Measurements from ENCODE around the gene HES4. TPM values are rescaled to one million over a fixed set of nuclear protein-coding genes. Genes with fewer than 3 reads are reported as not detected.

The HES4 gene
- total and polyA plus RNA-seq, 10 of the 15 experiments (the other 5 are each of a cell fraction or from before 2014, with no cell fraction given) = 0.44 to 1.7 (median 0.85) TPM; not detected in 5

GRCh38 chr1:982765-983436 lies 17.0 kb downstream of the HES4 start:
- WGBS (ENCODE audit: insufficient coverage, insufficient replicate concordance, low lambda C conversion rate, missing lambda C conversion rate) = 67% methylated on average over 38 of the region's 43 CpGs
- FAIRE-seq = no peak
- CTCF ChIA-PET = interaction anchor here (0.7 to 8.0 kb wide), 8 partner anchors 10 to 309 kb away, joined by 3 to 71 read pairs (median 17); no protein-coding TSS in a partner anchor

More at GRCh38 chr1:982765-983436, 17.0 kb downstream of the HES4 start:
- Histone ChIP-seq H3K27ac (ENCODE audit: control insufficient read depth, insufficient read depth) (no peak overlapping the region), H3K36me3 (ENCODE audit: control insufficient read depth in 2 of 2, insufficient read depth in 2 of 2, low read length in 1 of 2) (no peaks in the 10 kb centered on the region), H3K27me3 (replicated peaks in 1 of 2; ENCODE audit: control insufficient read depth in 2 of 2, insufficient read depth in 2 of 2, low read length in 1 of 2) (no peaks in the 10 kb centered on the region), H3K4me2 (ENCODE audit: control insufficient read depth, insufficient read depth) (no peak overlapping the region), H3K9ac (ENCODE audit: control insufficient read depth, insufficient read depth, low read length) (no peak overlapping the region), H3K4me3 (no peak overlapping the region), H2AFZ (ENCODE audit: control insufficient read depth, low read depth, low read length) (no peak overlapping the region), H3K4me1 (ENCODE audit: control insufficient read depth, insufficient read depth, low read length) (no peaks in the 10 kb centered on the region), H3K9me3 (replicated peaks; ENCODE audit: control insufficient read depth, insufficient read depth, low read length) (no peaks in the 10 kb centered on the region; the same call in 2 of the 3 replicates), H4K20me1 (ENCODE audit: control insufficient read depth, insufficient read depth) (no peaks in the 10 kb centered on the region), H3K79me2 (ENCODE audit: control insufficient read depth, insufficient read depth, low read length) (no peaks in the 10 kb centered on the region)
- ATAC-seq (no peak), DNase-seq (ENCODE audit: low read depth, low spot score) (no peak)
- SMC1A ChIA-PET (ENCODE audit: uncharacterized antibody, unreplicated experiment) = interaction anchor here (0.8 to 2.2 kb wide), 5 partner anchors 14 to 81 kb away, joined by 3 to 5 read pairs (median 4); partner anchors contain the start of gene PLEKHN1
- TF ChIP-seq NR2F1 (conservative IDR thresholded peaks at IDR 0.05) = no peak
- TF ChIP-seq SREBF1 (IDR thresholded peaks at IDR 0.05; ENCODE audit: low read length) = no peak
- TF ChIP-seq ZBTB33 (IDR thresholded peaks at IDR 0.05) = no peak
- BruUV-seq (replicated peaks) = no TSS peak
- RAD21 ChIA-PET (ENCODE audit: unreplicated experiment) = interaction anchor here (0.6 to 2.2 kb wide), 10 partner anchors 19 to 308 kb away, joined by 3 to 16 read pairs (median 3); partner anchors contain the start of genes C1orf159 and ISG15
- intact Hi-C loops (cut with micrococcal nuclease; ENCODE audit: unreplicated experiment) (no loop called here), in situ Hi-C loops (cut with MboI) (loop anchor here (5.0 kb wide), 1 partner anchor 79 kb away; no protein-coding TSS in a partner anchor)
- POLR2A ChIA-PET = interaction anchor here (0.6 kb wide), 2 partner anchors 20 to 621 kb away, joined by 4 to 5 read pairs; no protein-coding TSS in a partner anchor

All from GM12878 (cell line).